Measurements from ENCODE around the gene GCN1.
"Not testable (repeated sequence)": the region's sequence is repeated elsewhere in the genome, so short reads cannot be mapped to it uniquely, and the experiment has no call there.

Gene GCN1

DNA sequence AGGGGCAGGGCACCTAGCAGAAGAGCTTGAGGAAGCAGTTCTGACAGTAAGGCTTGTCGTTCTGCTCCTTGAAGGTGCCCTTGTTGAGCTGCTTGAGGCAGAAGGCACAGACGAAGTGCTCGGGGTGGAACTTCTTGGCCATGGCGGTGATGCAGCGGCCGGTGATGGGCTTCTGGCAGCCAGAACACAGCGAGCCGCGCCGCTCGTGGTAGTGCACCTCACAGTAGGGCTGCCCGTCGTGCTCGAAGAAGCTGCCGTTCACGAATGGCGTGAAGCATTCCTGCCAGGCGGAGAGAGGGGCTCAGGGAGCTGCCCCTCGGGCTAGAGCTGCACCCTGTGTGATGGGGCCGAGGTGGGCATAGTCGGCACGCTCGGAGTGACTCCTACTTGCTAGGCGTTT is 17.8 kb upstream of the GCN1 start:
- no peak for DNase-seq

DNA sequence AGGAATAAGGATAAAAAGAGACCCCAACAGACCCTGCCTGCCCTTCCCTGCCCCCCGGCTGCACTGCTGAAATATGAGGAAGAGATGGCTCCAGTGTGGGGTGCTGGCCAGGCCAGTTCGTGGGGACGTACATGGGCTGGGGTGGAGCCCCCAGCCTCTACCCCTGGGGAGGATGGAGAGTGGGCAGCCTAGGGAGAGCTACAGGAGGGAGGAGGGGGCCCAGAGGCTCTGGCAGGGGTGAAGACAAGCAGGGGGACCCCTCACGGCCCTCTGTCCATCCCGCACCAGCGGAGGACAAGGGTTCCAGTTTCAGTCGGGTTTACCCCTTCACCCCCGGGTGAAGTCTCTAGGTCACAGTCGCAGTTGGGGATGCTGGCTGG is 17.4 kb upstream of the GCN1 start:
- no peak for DNase-seq

DNA sequence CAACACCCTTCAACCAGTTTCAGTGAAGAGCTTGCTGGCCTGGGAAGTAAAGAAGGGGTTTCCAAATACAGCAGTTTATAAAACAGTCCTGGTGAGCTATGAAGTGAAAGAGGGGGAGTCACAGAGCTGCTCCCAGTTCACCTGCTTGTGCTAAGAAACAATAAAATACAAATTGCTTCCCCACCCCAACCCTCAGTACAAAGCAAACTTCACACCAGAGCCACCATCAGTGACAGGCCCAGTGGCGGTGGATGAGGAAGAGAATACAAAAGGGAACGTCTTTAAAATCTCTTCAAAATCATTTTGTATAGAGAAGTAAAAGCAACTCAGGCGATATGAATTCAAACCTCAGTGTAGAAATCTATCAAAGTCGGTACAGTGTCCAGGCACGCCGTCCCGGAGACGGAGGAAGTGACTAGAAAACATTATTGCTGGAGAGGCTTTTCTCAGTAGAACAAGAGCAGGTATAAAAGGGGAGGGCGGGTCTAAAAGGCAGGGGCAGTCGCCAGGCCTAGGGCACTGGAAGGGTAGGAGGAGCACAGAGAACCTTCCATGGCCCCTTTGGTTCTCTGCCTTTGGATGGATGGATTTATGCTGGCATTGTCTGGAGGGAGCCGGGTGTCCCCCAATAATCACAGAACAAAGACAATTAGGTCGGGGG is 16.9 kb upstream of the GCN1 start:
- no peak for DNase-seq

DNA sequence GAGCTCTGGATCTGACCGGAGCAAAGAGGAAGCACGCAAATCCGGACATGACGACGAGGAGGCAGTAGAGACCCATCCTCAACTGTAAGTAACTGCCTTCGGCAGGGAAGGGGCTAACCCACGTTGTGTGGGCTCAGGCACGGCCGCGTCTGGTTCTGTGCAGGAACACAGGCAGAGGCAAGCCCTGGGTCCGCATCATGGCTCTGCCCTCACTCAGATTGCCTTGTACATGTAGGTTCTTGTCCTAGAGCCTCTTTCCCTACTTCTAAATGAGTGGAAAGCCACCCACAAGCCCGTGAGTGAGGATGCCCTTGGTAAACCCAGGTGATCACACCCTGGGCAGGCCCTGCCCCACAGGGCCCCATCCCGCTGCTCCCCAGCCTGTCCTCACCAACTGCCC is 15.3 kb upstream of the GCN1 start:
- no peak for DNase-seq

DNA sequence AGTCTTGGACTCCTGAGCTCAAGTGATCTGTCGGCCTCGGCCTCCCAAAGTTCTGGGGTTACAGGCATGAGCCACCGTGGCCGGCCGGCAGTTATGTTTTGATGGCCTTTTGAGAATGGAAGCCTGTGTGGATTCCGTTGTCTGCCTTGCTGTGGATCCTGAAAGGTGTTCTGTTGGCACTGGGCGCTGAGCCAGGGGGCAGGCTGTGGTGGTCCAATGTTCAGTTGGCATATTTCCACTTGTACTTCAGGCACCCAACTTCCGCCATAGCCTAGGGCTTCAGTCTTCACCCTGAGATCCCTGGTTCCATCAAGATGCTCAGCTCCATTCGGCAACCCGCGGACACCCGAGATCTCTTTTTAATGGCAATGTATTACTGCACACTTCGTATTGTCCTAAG is 12.7 kb upstream of the GCN1 start:
- no peak for DNase-seq

DNA sequence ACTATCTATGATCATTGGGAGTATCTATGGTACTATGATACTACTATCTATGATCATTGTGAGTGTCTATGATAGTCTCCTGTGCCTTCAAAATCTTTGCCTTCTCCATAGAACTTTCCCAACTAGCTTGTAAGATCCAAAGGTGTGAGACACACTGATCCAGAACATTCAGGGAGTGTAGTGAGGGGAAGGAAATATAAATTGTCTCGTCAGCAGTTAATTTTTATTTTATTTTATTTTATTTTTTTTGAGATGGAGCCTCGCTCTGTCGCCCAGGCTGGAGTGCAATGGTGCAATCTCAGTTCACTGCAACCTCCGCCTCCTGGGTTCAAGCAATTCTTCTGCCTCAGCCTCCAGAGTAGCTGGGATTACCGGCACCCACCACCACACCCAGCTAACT is 12.3 kb upstream of the GCN1 start:
- DNase-seq: not testable (repeated sequence)

- DNase-seq: no peak
These were observed 11.7 kb upstream of the GCN1 start for GRCh38 chr12:120206228-120206627.

DNA sequence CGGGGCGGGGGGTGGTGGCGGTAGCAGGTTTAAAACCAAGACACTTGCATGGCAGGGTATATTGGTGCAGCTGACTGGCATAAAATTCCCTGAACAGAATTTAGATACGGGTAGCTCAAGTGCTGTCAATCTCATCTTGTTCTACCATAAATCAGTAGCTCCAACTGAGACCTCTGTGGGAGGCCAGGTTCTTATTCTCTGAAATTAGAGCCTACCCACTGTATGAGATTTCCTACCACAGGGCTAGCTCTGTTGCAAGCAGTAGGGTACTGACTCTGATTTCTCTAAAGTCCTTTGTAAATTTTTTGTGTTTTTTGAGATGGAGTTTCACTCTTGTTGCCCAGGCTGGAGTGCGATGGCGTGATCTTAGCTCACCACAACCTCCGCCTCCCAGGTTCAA is 9.7 kb upstream of the GCN1 start:
- DNase-seq: no peak

DNA sequence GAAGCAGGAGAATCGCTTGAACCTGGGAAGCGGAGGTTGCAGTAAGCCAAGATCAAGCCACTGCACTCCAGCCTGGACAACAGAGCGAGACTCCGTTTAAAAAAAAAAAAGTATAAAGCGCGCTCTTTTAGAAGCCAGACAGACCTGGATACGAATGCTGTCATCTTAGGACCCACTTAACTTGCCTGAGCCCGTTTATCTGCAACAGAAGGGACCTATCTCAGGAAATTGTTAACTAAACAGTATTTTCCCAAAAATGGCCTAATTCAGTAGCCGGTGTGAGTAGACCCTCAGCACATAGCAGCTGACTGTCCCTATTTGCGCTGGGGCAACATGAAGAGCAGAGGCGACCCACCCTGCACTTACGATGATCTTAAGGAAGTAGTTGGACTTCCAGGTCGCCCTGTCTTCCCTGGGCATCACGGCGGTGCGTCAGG is 5.9 kb upstream of the GCN1 start:
- no peak for DNase-seq

- peak; percentile 58 for DNase-seq
These were observed 5.2 kb upstream of the GCN1 start for GRCh38 chr12:120199595-120200306.

DNA sequence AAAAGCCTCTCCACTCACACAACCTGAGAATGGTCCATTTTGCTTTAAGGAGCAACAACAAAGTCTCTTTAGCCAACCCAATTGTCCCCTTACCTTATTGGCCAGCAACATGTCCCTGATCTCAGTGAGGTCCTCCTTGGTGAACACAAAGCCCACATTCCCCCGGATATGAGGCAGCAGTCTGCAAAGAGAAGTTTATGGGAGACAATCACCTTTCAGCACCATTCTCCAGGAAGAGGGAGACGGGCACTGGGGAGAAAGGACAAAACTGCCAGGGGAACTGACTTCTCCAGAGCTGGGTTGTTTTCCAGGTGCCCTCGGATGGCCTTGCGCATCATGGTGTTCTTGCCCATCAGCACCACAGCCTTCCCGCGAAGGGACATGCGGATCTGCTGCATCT is 4.5 kb upstream of the GCN1 start:
- peak; percentile 2 for DNase-seq

DNA sequence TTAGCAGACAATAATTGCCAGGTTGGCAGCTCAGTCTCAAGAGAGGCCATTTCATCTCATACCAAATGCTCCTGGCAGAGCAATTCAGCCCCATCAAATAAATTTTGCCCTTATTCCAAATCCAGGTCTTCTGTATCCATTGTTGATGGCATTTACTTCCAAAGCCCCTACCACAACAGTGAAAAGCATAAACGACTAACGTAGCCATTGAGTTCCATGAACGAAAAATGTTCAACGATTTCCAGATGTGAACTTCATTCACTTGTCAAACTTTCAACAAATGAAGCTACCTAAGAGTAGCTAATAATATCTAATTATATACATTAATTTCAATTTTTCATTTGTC is 3.0 kb upstream of the GCN1 start:
- no peak for DNase-seq

DNA sequence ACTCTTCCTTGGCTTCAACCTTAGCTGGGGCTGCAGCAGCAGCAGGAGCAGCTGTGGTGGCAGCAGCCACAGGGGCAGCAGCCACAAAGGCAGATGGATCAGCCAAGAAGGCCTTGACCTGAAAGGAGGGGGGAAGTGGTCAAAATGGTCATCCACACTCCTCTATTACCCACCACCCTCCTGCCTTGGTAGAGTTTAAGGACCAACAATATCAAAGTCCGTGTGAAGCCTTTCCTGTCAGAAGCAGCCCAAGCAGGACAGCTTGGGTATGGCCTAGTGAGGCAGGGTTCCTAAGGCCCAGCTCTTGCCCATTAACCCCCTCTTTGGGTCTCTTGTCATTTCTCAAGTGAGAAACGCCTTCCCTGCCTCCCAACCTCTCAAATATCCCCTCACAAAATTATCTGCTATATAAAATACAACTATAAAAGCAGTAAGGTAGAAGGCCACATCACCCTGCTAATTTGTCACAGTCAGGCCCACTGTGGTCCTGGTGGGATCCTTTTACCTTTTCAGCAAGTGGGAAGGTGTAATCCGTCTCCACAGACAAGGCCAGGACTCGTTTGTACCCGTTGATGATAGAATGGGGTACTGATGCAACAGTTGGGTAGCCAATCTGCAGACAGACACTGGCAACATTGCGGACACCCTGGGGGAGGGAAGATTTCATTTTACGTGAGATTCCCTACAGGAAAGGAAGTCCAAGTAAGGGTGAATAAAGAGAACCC is 2.5 kb upstream of the GCN1 start:
- not testable (repeated sequence) for DNase-seq

DNA sequence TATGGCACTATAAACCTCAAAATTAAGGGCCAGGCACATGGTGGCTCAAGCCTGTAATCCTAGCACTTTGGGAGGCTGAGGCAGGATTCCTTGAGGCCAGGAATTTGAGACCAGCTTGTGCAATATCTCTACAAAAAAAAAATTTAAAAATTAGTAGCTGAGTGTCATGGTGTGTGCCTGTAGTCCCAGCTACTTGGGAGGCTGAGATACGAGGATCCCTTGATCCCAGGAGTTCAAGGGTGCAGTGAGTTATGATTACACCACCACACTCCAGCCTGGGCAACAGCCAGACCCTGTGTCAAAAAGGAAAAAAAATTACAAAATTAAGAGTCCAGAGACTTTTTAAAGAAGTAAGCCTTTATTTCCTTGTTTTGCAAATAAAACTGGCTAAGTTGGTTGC is 1.8 kb upstream of the GCN1 start:
- DNase-seq: no peak

- DNase-seq: no peak
These were observed 335 bp downstream of the GCN1 start for GRCh38 chr12:120194226-120194533.

GRCh38 chr12:120193286-120193685 is 1.2 kb downstream of the GCN1 start:
- not testable (repeated sequence) for DNase-seq

DNA sequence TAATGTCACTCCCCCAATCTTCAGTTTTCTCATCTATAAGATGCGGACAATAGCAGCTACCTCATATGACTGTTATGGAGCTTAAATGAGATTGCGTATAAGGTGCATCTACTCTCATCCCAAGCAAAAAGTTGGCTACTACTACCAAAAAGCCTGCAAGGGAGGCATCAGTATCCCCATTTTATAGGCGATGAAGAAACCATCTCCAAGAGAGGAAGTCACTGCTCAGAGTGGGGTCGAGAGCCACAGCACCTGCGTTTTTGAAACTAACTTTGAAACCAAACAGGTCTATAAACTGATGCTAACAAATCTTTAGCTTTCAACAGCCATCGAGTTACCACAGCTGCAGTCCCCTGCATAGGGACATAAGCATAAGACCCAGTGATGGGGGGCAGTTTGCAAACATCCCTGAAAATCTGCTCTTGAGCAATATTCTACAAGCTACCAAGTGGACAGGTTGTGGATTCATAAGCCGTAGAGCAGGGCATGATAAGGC is 3.5 kb downstream of the GCN1 start:
- DNase-seq: no peak

DNA sequence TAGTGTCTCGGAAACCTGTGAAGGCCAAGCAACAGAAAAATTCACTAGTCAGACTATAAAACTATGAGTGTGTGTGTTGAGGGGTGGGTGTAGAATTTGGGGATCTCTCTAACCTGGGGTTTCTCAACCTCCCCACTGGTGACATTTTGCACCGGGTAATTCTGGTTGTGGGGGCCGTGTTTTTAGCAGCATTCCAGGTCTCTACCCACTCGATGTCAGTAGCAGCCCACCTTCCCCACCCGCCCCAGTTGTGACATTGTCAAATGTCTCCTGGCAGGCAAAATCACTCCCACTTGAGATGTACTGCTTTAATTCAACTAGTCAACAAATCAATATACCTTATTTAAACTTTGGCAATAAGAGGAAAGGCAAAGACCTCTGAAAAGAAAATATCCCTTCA is 4.1 kb downstream of the GCN1 start:
- DNase-seq: no peak

- no peak for DNase-seq
These were observed 7.9 kb downstream of the GCN1 start for GRCh38 chr12:120186654-120187053.

- no peak for DNase-seq
These were observed 11.3 kb downstream of the GCN1 start for GRCh38 chr12:120183211-120183631.

GRCh38 chr12:120181991-120182631 is 12.4 kb downstream of the GCN1 start:
- no peak for DNase-seq

GRCh38 chr12:120180975-120181374 is 13.5 kb downstream of the GCN1 start:
- no peak for DNase-seq

GRCh38 chr12:120175537-120175936 is 19.0 kb downstream of the GCN1 start:
- DNase-seq: no peak

GRCh38 chr12:120175062-120175461 is 19.5 kb downstream of the GCN1 start:
- DNase-seq: no peak

All from activated naive CD4-positive, alpha-beta T cell treated with Interleukin-2 at 50 U/mL for 16 hours (primary cell).